Measurements from ENCODE around the gene PDSS1. TPM values are rescaled to one million over a fixed set of nuclear protein-coding genes. Genes with fewer than 3 reads are reported as not detected.

The PDSS1 gene
- total RNA-seq, 2 experiments from 2014 or later, result 16.1 to 18.8 TPM

- Mint-ChIP-seq H3K4me3 (no peak overlapping the region), H3K36me3 (ENCODE audit: low read depth) (peaks cover 49% of the 10 kb centered on the region), H3K27me3 (no peaks in the 10 kb centered on the region), H3K27ac (no peak overlapping the region), H3K4me1 (ENCODE audit: low read depth) (peaks cover 28% of the 10 kb centered on the region), H3K9me3 (no peaks in the 10 kb centered on the region)
- ChIA-PET CTCF (no interaction called here), POLR2A (no interaction called here)
- intact Hi-C loops (cut with micrococcal nuclease), result no loop called here
- TF ChIP-seq CTCF (IDR thresholded peaks at IDR 0.05), result no peak
- ATAC-seq (no peak), DNase-seq (no peak)
These were observed 3.6 kb downstream of the PDSS1 start for GRCh38 chr10:26700884-26701630.

GRCh38 chr10:26703096-26703495, 5.6 kb downstream of the PDSS1 start:
- Mint-ChIP-seq H3K4me1 (ENCODE audit: low read depth) (peaks cover 29% of the 10 kb centered on the region), H3K9me3 (no peaks in the 10 kb centered on the region), H3K27ac (no peak overlapping the region), H3K36me3 (ENCODE audit: low read depth) (peaks cover 68% of the 10 kb centered on the region), H3K27me3 (no peaks in the 10 kb centered on the region), H3K4me3 (no peak overlapping the region)
- intact Hi-C loops (cut with micrococcal nuclease), result no loop called here
- POLR2A ChIA-PET, result no interaction called here
- DNase-seq (no peak), ATAC-seq (no peak)
- CTCF ChIA-PET, result interaction anchor here (0.9 kb wide), 1 partner anchor 23 kb away, joined by 4 read pairs; no protein-coding TSS in a partner anchor
- TF ChIP-seq CTCF (IDR thresholded peaks at IDR 0.05), result no peak

GRCh38 chr10:26703974-26704373, 6.5 kb downstream of the PDSS1 start:
- ChIA-PET POLR2A (no interaction called here), CTCF (no interaction called here)
- DNase-seq, result no peak
- no peaks in the 10 kb centered on the region for H3K27me3 Mint-ChIP-seq
- no peak for TF ChIP-seq CTCF (IDR thresholded peaks at IDR 0.05)
- H3K4me3 Mint-ChIP-seq, result no peak overlapping the region
- no peak for ATAC-seq
- intact Hi-C loops (cut with micrococcal nuclease), result no loop called here
- H3K36me3 Mint-ChIP-seq (ENCODE audit: low read depth), result peaks cover 72% of the 10 kb centered on the region
- peaks cover 27% of the 10 kb centered on the region for H3K4me1 Mint-ChIP-seq (ENCODE audit: low read depth)
- H3K27ac Mint-ChIP-seq, result no peak overlapping the region
- H3K9me3 Mint-ChIP-seq, result no peaks in the 10 kb centered on the region

GRCh38 chr10:26706206-26706605, 8.7 kb downstream of the PDSS1 start:
- Mint-ChIP-seq H3K27me3 (no peaks in the 10 kb centered on the region), H3K27ac (peak overlapping the region; percentile 28), H3K36me3 (ENCODE audit: low read depth) (peaks cover 59% of the 10 kb centered on the region), H3K9me3 (no peaks in the 10 kb centered on the region), H3K4me1 (ENCODE audit: low read depth) (peaks cover 11% of the 10 kb centered on the region), H3K4me3 (no peak overlapping the region)
- no peak for TF ChIP-seq CTCF (IDR thresholded peaks at IDR 0.05)
- CTCF ChIA-PET, result interaction anchor here (0.6 to 2.5 kb wide), 2 partner anchors 20 to 175 kb away, joined by 3 to 16 read pairs; no protein-coding TSS in a partner anchor
- intact Hi-C loops (cut with micrococcal nuclease), result no loop called here
- POLR2A ChIA-PET, result interaction anchor here (1.0 to 1.3 kb wide), 2 partner anchors 9 kb away, joined by 4 read pairs; no protein-coding TSS in a partner anchor
- DNase-seq, result no peak
- peak; percentile 24 for ATAC-seq

GRCh38 chr10:26706936-26707335, 9.4 kb downstream of the PDSS1 start:
- no peak overlapping the region for H3K4me3 Mint-ChIP-seq
- TF ChIP-seq CTCF (IDR thresholded peaks at IDR 0.05), result no peak
- no peaks in the 10 kb centered on the region for H3K27me3 Mint-ChIP-seq
- peaks cover 58% of the 10 kb centered on the region for H3K36me3 Mint-ChIP-seq (ENCODE audit: low read depth)
- ChIA-PET POLR2A (interaction anchor here (0.5 to 1.3 kb wide), 2 partner anchors 10 to 101 kb away, joined by 3 to 4 read pairs; no protein-coding TSS in a partner anchor), CTCF (interaction anchor here (1.0 to 2.5 kb wide), 2 partner anchors 19 to 24 kb away, joined by 5 to 16 read pairs; no protein-coding TSS in a partner anchor)
- no peak for ATAC-seq
- intact Hi-C loops (cut with micrococcal nuclease), result no loop called here
- H3K27ac Mint-ChIP-seq, result no peak overlapping the region
- no peak for DNase-seq
- peaks cover 10% of the 10 kb centered on the region for H3K4me1 Mint-ChIP-seq (ENCODE audit: low read depth)
- H3K9me3 Mint-ChIP-seq, result no peaks in the 10 kb centered on the region

Data from activated CD8-positive, alpha-beta T cell treated with anti-CD3 and anti-CD28 coated beads for 36 hours (primary cell).